HL-60 (cell line): ENCODE data around the gene SMO.
"Not testable (repeated sequence)": the region's sequence is repeated elsewhere in the genome, so short reads cannot be mapped to it uniquely, and the experiment has no call there.

Source experiments
- DNase-seq, 2 experiments: peaks; one replicate each; pipeline ENCODE4 v3.0.0-alpha.2; 2010 to 2020; ENCODE audit warnings: low read depth in 1 of 2, low spot score in 1 of 2
- H3K27ac ChIP-seq: fragments of 250-450 bp; sonication (Bioruptor Pico); replicated peaks from 2 replicates; pipeline ENCODE4 v1.5.1; 2020; ENCODE audit warnings: mild to moderate bottlenecking, moderate library complexity
- H3K27me3 ChIP-seq: fragments of 250-450 bp; sonication (Bioruptor Pico); 2 replicates; pipeline ENCODE4 v1.5.1; 2021; ENCODE audit warnings: mild to moderate bottlenecking, moderate library complexity; ENCODE audit not compliant: insufficient read depth, poor library complexity, severe bottlenecking
- H3K4me3 ChIP-seq: replicated peaks from 2 replicates; pipeline ENCODE4 v1.5.1; 2011; ENCODE audit warnings: mild to moderate bottlenecking, control low read depth, low read length; ENCODE audit not compliant: insufficient read depth
- CTCF ChIP-seq: IDR thresholded peaks from one replicate; pipeline ENCODE4 v1.5.1; 2011; ENCODE audit warnings: low read length, control low read depth, inconsistent platforms; ENCODE audit not compliant: insufficient read depth
- GABPA ChIP-seq: IDR thresholded peaks from 2 replicates; pipeline ENCODE4 v1.6.1; 2012; ENCODE audit warnings: low read depth
- POLR2AphosphoS5 ChIP-seq: IDR thresholded peaks from 2 replicates; pipeline ENCODE4 v1.6.1; 2012; ENCODE audit warnings: low read depth
- REST ChIP-seq: IDR thresholded peaks from 2 replicates; pipeline ENCODE4 v1.6.1; 2012; ENCODE audit warnings: low read depth; ENCODE audit not compliant: insufficient replicate concordance
- SPI1 ChIP-seq: IDR thresholded peaks from 2 replicates; pipeline ENCODE4 v1.6.1; 2012; ENCODE audit warnings: low read depth, mild to moderate bottlenecking, borderline replicate concordance

SMO gene

GRCh38 chr7:129169686-129170440 is 18.6 kb upstream of the SMO start:
- Histone ChIP-seq H3K4me3 (peak overlapping the region; percentile 28), H3K27ac (no peak overlapping the region), H3K27me3 (no peaks in the 10 kb centered on the region)
- peak in 1 of 2 experiments; percentile 29 for DNase-seq
- TF ChIP-seq REST, result no peak
- no peak for TF ChIP-seq CTCF
- TF ChIP-seq SPI1, result no peak
- TF ChIP-seq GABPA, result no peak
- TF ChIP-seq POLR2AphosphoS5, result no peak

GRCh38 chr7:129170441-129171021 is 17.9 kb upstream of the SMO start:
- TF ChIP-seq REST, result no peak
- no peak for TF ChIP-seq POLR2AphosphoS5
- TF ChIP-seq SPI1, result no peak
- TF ChIP-seq CTCF, result no peak
- no peak for TF ChIP-seq GABPA
- Histone ChIP-seq H3K27ac (no peak overlapping the region), H3K4me3 (no peak overlapping the region), H3K27me3 (no peaks in the 10 kb centered on the region)
- DNase-seq, result no peak

GRCh38 chr7:129173861-129174260 is 14.6 kb upstream of the SMO start:
- H3K27ac ChIP-seq, H3K27me3 ChIP-seq, DNase-seq, H3K4me3 ChIP-seq: not testable (repeated sequence)

- Histone ChIP-seq H3K27me3 (no peaks in the 10 kb centered on the region), H3K4me3 (no peak overlapping the region), H3K27ac (no peak overlapping the region)
- DNase-seq, result no peak
- TF ChIP-seq SPI1 (no peak), GABPA (no peak), POLR2AphosphoS5 (no peak), REST (no peak), CTCF (no peak)
Measured at GRCh38 chr7:129176916-129177710, 11.3 kb upstream of the SMO start.
